ENCODE data around the gene MKI67. TPM values are rescaled to one million over a fixed set of nuclear protein-coding genes. Genes with fewer than 3 reads are reported as not detected.
"Not testable (repeated sequence)": the region's sequence is repeated elsewhere in the genome, so short reads cannot be mapped to it uniquely, and the experiment has no call there.

MKI67 gene
- total RNA-seq, 3 donors from 2014 or later = 5.4 to 5.7 (median 5.4) TPM

- ATAC-seq (no peak), DNase-seq (no peak)
- Mint-ChIP-seq H3K4me3 (no peak overlapping the region), H3K4me1 (ENCODE audit: low read depth) (peaks cover 4% of the 10 kb centered on the region), H3K9me3 (no peaks in the 10 kb centered on the region), H3K36me3 (ENCODE audit: insufficient read depth) (no peaks in the 10 kb centered on the region), H3K27me3 (ENCODE audit: low read depth) (no peaks in the 10 kb centered on the region)
These were observed 16.5 kb downstream of the MKI67 start for GRCh38 chr10:128109707-128110106.

- Mint-ChIP-seq H3K9me3 (no peaks in the 10 kb centered on the region), H3K27me3 (ENCODE audit: low read depth) (no peaks in the 10 kb centered on the region), H3K4me1 (ENCODE audit: low read depth) (peaks cover 31% of the 10 kb centered on the region), H3K36me3 (ENCODE audit: insufficient read depth) (no peaks in the 10 kb centered on the region), H3K4me3 (no peak overlapping the region)
- DNase-seq = no peak
- ATAC-seq = no peak
These were observed 20.8 kb downstream of the MKI67 start for GRCh38 chr10:128105383-128105782.

GRCh38 chr10:128103229-128103714, 23.0 kb downstream of the MKI67 start:
- Mint-ChIP-seq H3K9me3 (no peaks in the 10 kb centered on the region), H3K27me3 (ENCODE audit: low read depth) (no peaks in the 10 kb centered on the region), H3K36me3 (ENCODE audit: insufficient read depth) (no peaks in the 10 kb centered on the region), H3K4me3 (no peak overlapping the region), H3K4me1 (ENCODE audit: low read depth) (peaks cover 32% of the 10 kb centered on the region)
- ATAC-seq (peak; percentile 81 to 84), DNase-seq (no peak)

GRCh38 chr10:128102480-128103228, 23.6 kb downstream of the MKI67 start:
- Mint-ChIP-seq H3K9me3 (no peaks in the 10 kb centered on the region), H3K27me3 (ENCODE audit: low read depth) (no peaks in the 10 kb centered on the region), H3K4me1 (ENCODE audit: low read depth) (peaks cover 34% of the 10 kb centered on the region), H3K4me3 (no peak overlapping the region), H3K36me3 (ENCODE audit: insufficient read depth) (no peaks in the 10 kb centered on the region)
- peak; percentile 7 to 20 for ATAC-seq
- DNase-seq = no peak

- ATAC-seq (no peak), DNase-seq (no peak)
- Mint-ChIP-seq H3K4me1 (ENCODE audit: low read depth) (peaks cover 34% of the 10 kb centered on the region), H3K36me3 (ENCODE audit: insufficient read depth) (no peaks in the 10 kb centered on the region), H3K9me3 (no peaks in the 10 kb centered on the region), H3K27me3 (ENCODE audit: low read depth) (no peaks in the 10 kb centered on the region), H3K4me3 (no peak overlapping the region)
These were observed 24.3 kb downstream of the MKI67 start for GRCh38 chr10:128101901-128102300.

- peaks cover 49% of the 10 kb centered on the region for H3K4me1 Mint-ChIP-seq (ENCODE audit: low read depth)
- DNase-seq (no peak), ATAC-seq (no peak)
- no peaks in the 10 kb centered on the region for H3K9me3 Mint-ChIP-seq
- H3K4me3 Mint-ChIP-seq = no peak overlapping the region
- no peaks in the 10 kb centered on the region for H3K36me3 Mint-ChIP-seq (ENCODE audit: insufficient read depth)
- H3K27me3 Mint-ChIP-seq (ENCODE audit: low read depth) = no peaks in the 10 kb centered on the region
These were observed 26.3 kb downstream of the MKI67 start for GRCh38 chr10:128099901-128100300.

- no peak for DNase-seq
- Mint-ChIP-seq H3K4me3 (no peak overlapping the region), H3K36me3 (ENCODE audit: insufficient read depth) (no peaks in the 10 kb centered on the region), H3K27me3 (ENCODE audit: low read depth) (no peaks in the 10 kb centered on the region), H3K9me3 (no peaks in the 10 kb centered on the region), H3K4me1 (ENCODE audit: low read depth) (peaks cover 39% of the 10 kb centered on the region)
- no peak for ATAC-seq
These were observed 27.6 kb downstream of the MKI67 start for GRCh38 chr10:128098631-128099030.

- DNase-seq = no peak
- Mint-ChIP-seq H3K4me1 (ENCODE audit: low read depth) (peaks cover 30% of the 10 kb centered on the region), H3K27me3 (ENCODE audit: low read depth) (no peaks in the 10 kb centered on the region), H3K9me3 (no peaks in the 10 kb centered on the region), H3K36me3 (ENCODE audit: insufficient read depth) (no peaks in the 10 kb centered on the region), H3K4me3 (no peak overlapping the region)
- ATAC-seq = no peak
These were observed 28.4 kb downstream of the MKI67 start for GRCh38 chr10:128097783-128098182.

GRCh38 chr10:128096486-128097199, 29.6 kb downstream of the MKI67 start:
- peak overlapping the region; percentile 22 for H3K4me3 Mint-ChIP-seq
- H3K9me3 Mint-ChIP-seq = no peaks in the 10 kb centered on the region
- no peaks in the 10 kb centered on the region for H3K36me3 Mint-ChIP-seq (ENCODE audit: insufficient read depth)
- H3K27me3 Mint-ChIP-seq (ENCODE audit: low read depth) = no peaks in the 10 kb centered on the region
- ATAC-seq (no peak), DNase-seq (no peak)
- H3K4me1 Mint-ChIP-seq (ENCODE audit: low read depth) = peaks cover 23% of the 10 kb centered on the region

GRCh38 chr10:128095753-128096469, 30.3 kb downstream of the MKI67 start:
- Mint-ChIP-seq H3K9me3 (no peaks in the 10 kb centered on the region), H3K4me1 (ENCODE audit: low read depth) (peaks cover 20% of the 10 kb centered on the region), H3K4me3 (peak overlapping the region; percentile 22), H3K27me3 (ENCODE audit: low read depth) (no peaks in the 10 kb centered on the region), H3K36me3 (ENCODE audit: insufficient read depth) (no peaks in the 10 kb centered on the region)
- no peak for ATAC-seq
- no peak for DNase-seq

- H3K4me3 Mint-ChIP-seq = no peak overlapping the region
- peak; percentile 41 to 55 for ATAC-seq
- no peaks in the 10 kb centered on the region for H3K27me3 Mint-ChIP-seq (ENCODE audit: low read depth)
- DNase-seq = peak; percentile 21
- H3K9me3 Mint-ChIP-seq = no peaks in the 10 kb centered on the region
- H3K4me1 Mint-ChIP-seq (ENCODE audit: low read depth) = peaks cover 20% of the 10 kb centered on the region
- no peaks in the 10 kb centered on the region for H3K36me3 Mint-ChIP-seq (ENCODE audit: insufficient read depth)
These were observed 31.0 kb downstream of the MKI67 start for GRCh38 chr10:128095027-128095752.

- H3K9me3 Mint-ChIP-seq; ATAC-seq; DNase-seq; H3K4me3 Mint-ChIP-seq; H3K27me3 Mint-ChIP-seq (ENCODE audit: low read depth); H3K36me3 Mint-ChIP-seq (ENCODE audit: insufficient read depth): not testable (repeated sequence)
- H3K4me1 Mint-ChIP-seq (ENCODE audit: low read depth) = peaks cover 20% of the 10 kb centered on the region
These were observed 31.6 kb downstream of the MKI67 start for GRCh38 chr10:128094596-128094995.

- Mint-ChIP-seq H3K9me3 (no peaks in the 10 kb centered on the region), H3K36me3 (ENCODE audit: insufficient read depth) (no peaks in the 10 kb centered on the region), H3K27me3 (ENCODE audit: low read depth) (no peaks in the 10 kb centered on the region), H3K4me3 (no peak overlapping the region), H3K4me1 (ENCODE audit: low read depth) (peaks cover 18% of the 10 kb centered on the region)
- DNase-seq (no peak), ATAC-seq (no peak)
These were observed 33.8 kb downstream of the MKI67 start for GRCh38 chr10:128092454-128092853.

- DNase-seq (no peak), ATAC-seq (no peak)
- Mint-ChIP-seq H3K4me3 (no peak overlapping the region), H3K9me3 (no peaks in the 10 kb centered on the region), H3K36me3 (ENCODE audit: insufficient read depth) (no peaks in the 10 kb centered on the region), H3K27me3 (ENCODE audit: low read depth) (no peaks in the 10 kb centered on the region), H3K4me1 (ENCODE audit: low read depth) (peaks cover 16% of the 10 kb centered on the region)
These were observed 34.5 kb downstream of the MKI67 start for GRCh38 chr10:128091636-128092210.
